HepG2 (cell line): Measurements from ENCODE around the gene CCM2. TPM values are rescaled to one million over a fixed set of nuclear protein-coding genes. Genes with fewer than 3 reads are reported as not detected.

Experiments used
- ELF3 ChIP-seq: IDR thresholded peaks from 2 replicates; pipeline ENCODE4 v1.6.1; 2016; ENCODE audit warnings: missing genetic modification reagents, missing compliant biosample characterization
- ERF ChIP-seq: IDR thresholded peaks from 2 replicates; pipeline ENCODE4 v1.6.1; 2018; ENCODE audit warnings: missing biosample characterization, missing genetic modification reagents
- ETV5 ChIP-seq: IDR thresholded peaks from 2 replicates; pipeline ENCODE4 v1.6.1; 2018; ENCODE audit warnings: missing biosample characterization, missing genetic modification reagents, inconsistent platforms, borderline replicate concordance
- FOXK2 ChIP-seq: fragments of 450-650 bp; IDR thresholded peaks from 2 replicates; pipeline ENCODE4 v1.6.1; 2016
- HNF4A ChIP-seq: sonication (generic); formaldehyde crosslinking; IDR thresholded peaks from 2 replicates; pipeline ENCODE4 v1.4.0; 2020; ENCODE audit warnings: missing genetic modification reagents
- KDM3A ChIP-seq: IDR thresholded peaks from 2 replicates; pipeline ENCODE4 v1.6.1; 2018; ENCODE audit warnings: low read depth, missing compliant biosample characterization
- MBD4 ChIP-seq: IDR thresholded peaks from 2 replicates; pipeline ENCODE4 v1.6.1; 2012; ENCODE audit warnings: low read length, inconsistent platforms, borderline replicate concordance
- MIXL1 ChIP-seq: IDR thresholded peaks from 2 replicates; pipeline ENCODE4 v1.6.1; 2016
- NCOA5 ChIP-seq: sonication (generic); formaldehyde crosslinking; IDR thresholded peaks from 2 replicates; pipeline ENCODE4 v1.4.0; 2020; ENCODE audit warnings: missing genetic modification reagents
- PAF1 ChIP-seq: IDR thresholded peaks from 2 replicates; pipeline ENCODE4 v1.6.1; 2016; ENCODE audit warnings: missing genetic modification reagents, missing compliant biosample characterization
- POLR2G ChIP-seq: fragments of 200-400 bp; formaldehyde crosslinking; IDR thresholded peaks from 2 replicates; pipeline ENCODE4 v1.6.1; 2018; ENCODE audit warnings: mild to moderate bottlenecking, low read depth, low read length, moderate library complexity
- SATB2 ChIP-seq: sonication (generic); formaldehyde crosslinking; IDR thresholded peaks from 2 replicates; pipeline ENCODE4 v1.5.0; 2020; ENCODE audit warnings: missing genetic modification reagents
- SMAD1 ChIP-seq: sonication (generic); formaldehyde crosslinking; IDR thresholded peaks from 2 replicates; pipeline ENCODE4 v1.4.0; 2020; ENCODE audit warnings: missing genetic modification reagents, low read depth, mild to moderate bottlenecking, borderline replicate concordance
- SNAPC2 ChIP-seq: sonication (generic); formaldehyde crosslinking; IDR thresholded peaks from 2 replicates; pipeline ENCODE4 v1.8.1; 2022; ENCODE audit warnings: mild to moderate bottlenecking, missing genetic modification reagents
- SOX6 ChIP-seq, 2 experiments: fragments of 450-650 bp in 1 of 2; sonication (generic) in 1 of 2; formaldehyde crosslinking in 1 of 2; IDR thresholded peaks; 2 replicates each; pipeline versions ENCODE4 v1.4.0 to v1.6.1; 2017 to 2020; ENCODE audit warnings: antibody characterized with exemption in 1 of 2, mild to moderate bottlenecking in 1 of 2, missing genetic modification reagents in 1 of 2
- TARDBP ChIP-seq: sonication (generic); formaldehyde crosslinking; IDR thresholded peaks from 2 replicates; pipeline ENCODE4 v1.8.0; 2022; ENCODE audit warnings: mild to moderate bottlenecking, missing genetic modification reagents
- THYN1 ChIP-seq: sonication (generic); formaldehyde crosslinking; IDR thresholded peaks from 2 replicates; pipeline ENCODE4 v1.8.1; 2023; ENCODE audit warnings: low read depth, mild to moderate bottlenecking, moderate library complexity, missing genetic modification reagents, borderline replicate concordance
- ZBTB38 ChIP-seq: sonication (generic); formaldehyde crosslinking; IDR thresholded peaks from 2 replicates; pipeline ENCODE4 v1.5.1; 2020; ENCODE audit warnings: mild to moderate bottlenecking, missing genetic modification reagents
- ZKSCAN5 ChIP-seq: sonication (generic); formaldehyde crosslinking; IDR thresholded peaks from 2 replicates; pipeline ENCODE4 v1.5.1; 2020; ENCODE audit warnings: mild to moderate bottlenecking, missing genetic modification reagents
- ZMYM3 ChIP-seq: sonication (generic); formaldehyde crosslinking; IDR thresholded peaks from 2 replicates; pipeline ENCODE4 v1.5.1; 2020; ENCODE audit warnings: mild to moderate bottlenecking, missing genetic modification reagents
- ZMYM4 ChIP-seq: sonication (generic); formaldehyde crosslinking; IDR thresholded peaks from 2 replicates; pipeline ENCODE4 v1.8.1; 2023; ENCODE audit warnings: mild to moderate bottlenecking, missing genetic modification reagents
- ZNF292 ChIP-seq: sonication (generic); formaldehyde crosslinking; IDR thresholded peaks from 2 replicates; pipeline ENCODE4 v1.8.1; 2022; ENCODE audit warnings: mild to moderate bottlenecking, low read depth, missing genetic modification reagents, borderline replicate concordance
- ZNF331 ChIP-seq: sonication (generic); formaldehyde crosslinking; IDR thresholded peaks from 2 replicates; pipeline ENCODE4 v1.4.0; 2020; ENCODE audit warnings: missing genetic modification reagents
- ZNF496 ChIP-seq: sonication (generic); formaldehyde crosslinking; IDR thresholded peaks from 2 replicates; pipeline ENCODE4 v1.8.1; 2023; ENCODE audit warnings: mild to moderate bottlenecking, moderate library complexity, missing genetic modification reagents; ENCODE audit not compliant: insufficient replicate concordance
- ZNF501 ChIP-seq: sonication (generic); formaldehyde crosslinking; IDR thresholded peaks from 2 replicates; pipeline ENCODE4 v1.5.1; 2020; ENCODE audit warnings: mild to moderate bottlenecking, moderate library complexity, missing genetic modification reagents
- ZNF547 ChIP-seq: sonication (generic); formaldehyde crosslinking; IDR thresholded peaks from 2 replicates; pipeline ENCODE4 v1.5.1; 2020; ENCODE audit warnings: mild to moderate bottlenecking, missing genetic modification reagents
- ZNF775 ChIP-seq: sonication (generic); formaldehyde crosslinking; IDR thresholded peaks from 2 replicates; pipeline ENCODE4 v1.4.0; 2020; ENCODE audit warnings: missing genetic modification reagents, mild to moderate bottlenecking, moderate library complexity, borderline replicate concordance
- ZNF776 ChIP-seq: sonication (generic); formaldehyde crosslinking; IDR thresholded peaks from 2 replicates; pipeline ENCODE4 v1.4.0; 2020; ENCODE audit warnings: mild to moderate bottlenecking, missing genetic modification reagents
- ZNF781 ChIP-seq: sonication (generic); formaldehyde crosslinking; IDR thresholded peaks from 2 replicates; pipeline ENCODE4 v1.5.1; 2020; ENCODE audit warnings: borderline replicate concordance, mild to moderate bottlenecking, missing genetic modification reagents; ENCODE audit errors: not compliant biosample characterization
- ZNF792 ChIP-seq: IDR thresholded peaks from 2 replicates; pipeline ENCODE4 v1.6.1; 2016
- polyA plus RNA-seq, 8 experiments: library from polyadenylated mRNA; depleted of rRNA in 3 of 8; stranded (reverse) in 7 of 8; unstranded in 1 of 8; fragments of >200 nt; fragmentation: Illumina TruSeq in 4 of 8; extraction: Trizol in 4 of 8; gene quantifications; 2 replicates each; pipeline versions ENCODE4 v1.2.1 to v1.2.3, GENCODE V29; 2011 to 2016; ENCODE audit warnings: low read depth in 4 of 8, missing spikeins in 1 of 8, mixed read lengths in 1 of 8; ENCODE audit not compliant: insufficient read depth in 1 of 8
- total RNA-seq, 5 experiments: library from RNA; depleted of rRNA; stranded (reverse); fragments of >200 nt; fragmentation: Illumina TruSeq; extraction: Trizol; gene quantifications; 2 replicates each; pipeline ENCODE4 v1.2.3, GENCODE V29; 2016; ENCODE audit warnings: low read depth in 1 of 5
- TF ChIP-seq, protein P1 (sequence below): IDR thresholded peaks from 2 replicates; pipeline ENCODE4 v1.6.1; 2012; ENCODE audit warnings: inconsistent platforms
- TF ChIP-seq, protein P2 (sequence below): sonication (generic); formaldehyde crosslinking; IDR thresholded peaks from 2 replicates; pipeline ENCODE4 v1.5.1; 2020; ENCODE audit warnings: missing genetic modification reagents, mild to moderate bottlenecking, borderline replicate concordance

Gene CCM2
- total and polyA plus RNA-seq, 2 of the 13 experiments (the other 11 are each of a cell fraction or from before 2014, with no cell fraction given): 13.7 to 15.8 TPM

DNA sequence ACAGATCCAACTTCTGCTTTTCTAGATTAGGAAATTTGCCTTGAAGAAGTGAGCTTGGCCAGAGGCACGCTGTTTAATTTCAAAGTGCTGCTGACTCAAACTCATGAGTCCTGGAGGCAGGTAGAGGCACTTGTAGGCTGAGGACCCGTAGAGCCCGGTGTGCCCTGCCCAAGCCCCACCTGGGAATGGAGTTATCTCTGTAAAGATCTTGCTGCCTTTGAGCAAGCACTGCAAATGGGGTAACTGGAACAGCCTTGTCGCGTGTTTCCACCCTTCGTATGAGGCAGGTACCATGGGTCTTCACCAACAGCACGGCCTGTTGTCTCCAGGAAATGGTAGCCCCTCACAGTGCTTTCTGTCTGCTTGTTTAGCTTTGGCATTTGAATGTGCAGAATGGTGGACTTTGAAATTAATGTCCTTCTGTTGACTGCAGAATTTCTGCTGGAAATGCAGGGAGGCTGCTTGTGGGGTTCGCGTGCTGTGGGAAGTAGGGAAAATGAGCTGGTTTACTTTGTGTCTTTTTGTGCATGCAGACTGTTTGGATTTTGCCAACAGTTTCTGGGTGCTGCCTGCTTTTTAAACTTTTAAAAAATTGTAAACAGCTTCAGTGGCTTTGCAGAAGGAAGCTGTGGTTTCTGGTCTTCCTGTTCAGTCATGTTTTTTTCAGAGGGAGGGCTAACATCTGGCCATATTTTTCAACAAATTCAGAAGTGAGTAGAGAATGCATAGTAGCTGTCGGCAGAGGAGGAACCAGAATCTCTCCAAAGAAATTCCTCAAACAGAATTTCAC lies 27.2 kb downstream of the CCM2 start (continued):
- no peak for TF ChIP-seq THYN1 (CRISPR knock-in tag)
- peak; percentile 83 for TF ChIP-seq ZBTB38 (CRISPR knock-in tag)
- no peak for TF ChIP-seq FOXK2
- TF ChIP-seq, protein P1, sequence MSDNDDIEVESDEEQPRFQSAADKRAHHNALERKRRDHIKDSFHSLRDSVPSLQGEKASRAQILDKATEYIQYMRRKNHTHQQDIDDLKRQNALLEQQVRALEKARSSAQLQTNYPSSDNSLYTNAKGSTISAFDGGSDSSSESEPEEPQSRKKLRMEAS: peak; percentile 23; the same call in 1 of the 2 replicates
- no peak for TF ChIP-seq POLR2G
- TF ChIP-seq, protein P2, sequence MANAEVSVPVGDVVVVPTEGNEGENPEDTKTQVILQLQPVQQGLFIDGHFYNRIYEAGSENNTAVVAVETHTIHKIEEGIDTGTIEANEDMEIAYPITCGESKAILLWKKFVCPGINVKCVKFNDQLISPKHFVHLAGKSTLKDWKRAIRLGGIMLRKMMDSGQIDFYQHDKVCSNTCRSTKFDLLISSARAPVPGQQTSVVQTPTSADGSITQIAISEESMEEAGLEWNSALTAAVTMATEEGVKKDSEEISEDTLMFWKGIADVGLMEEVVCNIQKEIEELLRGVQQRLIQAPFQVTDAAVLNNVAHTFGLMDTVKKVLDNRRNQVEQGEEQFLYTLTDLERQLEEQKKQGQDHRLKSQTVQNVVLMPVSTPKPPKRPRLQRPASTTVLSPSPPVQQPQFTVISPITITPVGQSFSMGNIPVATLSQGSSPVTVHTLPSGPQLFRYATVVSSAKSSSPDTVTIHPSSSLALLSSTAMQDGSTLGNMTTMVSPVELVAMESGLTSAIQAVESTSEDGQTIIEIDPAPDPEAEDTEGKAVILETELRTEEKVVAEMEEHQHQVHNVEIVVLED: no peak
- peak; percentile 54 for TF ChIP-seq ELF3 (CRISPR knock-in tag)
- peak; percentile 73 for TF ChIP-seq HNF4A (CRISPR knock-in tag)
- peak; percentile 63 for TF ChIP-seq TARDBP (CRISPR knock-in tag)
- no peak for TF ChIP-seq PAF1 (CRISPR knock-in tag)
- no peak for TF ChIP-seq ZNF496 (CRISPR knock-in tag)
- TF ChIP-seq ERF (CRISPR knock-in tag): peak; percentile 50
- peak; percentile 44; the same call in 1 of the 2 replicates for TF ChIP-seq ZMYM3
- TF ChIP-seq KDM3A (CRISPR knock-in tag): 0 out of 2 replicates have a peak, but pooled peaks have one; percentile 14
- TF ChIP-seq ZMYM4: 0 out of 2 replicates have a peak, but pooled peaks have one; percentile 23
- 0 out of 2 replicates have a peak, but pooled peaks have one; percentile 32 for TF ChIP-seq MIXL1 (CRISPR knock-in tag)
- 0 out of 2 replicates have a peak, but pooled peaks have one; percentile 16 for TF ChIP-seq ETV5
- TF ChIP-seq NCOA5 (CRISPR knock-in tag): no peak
- peak; percentile 74; the same call in 1 of the 2 replicates for TF ChIP-seq ZNF292 (CRISPR knock-in tag)
- no peak for TF ChIP-seq SNAPC2
- TF ChIP-seq SOX6 (IDR thresholded peaks at IDR 0.05): no peak
- TF ChIP-seq SOX6 (CRISPR knock-in tag; IDR thresholded peaks at IDR 0.05): 0 out of 2 replicates have a peak, but pooled peaks have one; percentile 14
- no peak for TF ChIP-seq MBD4
- TF ChIP-seq ZNF501: 0 out of 2 replicates have a peak, but pooled peaks have one; percentile 43
- no peak for TF ChIP-seq SMAD1 (CRISPR knock-in tag)
- no peak for TF ChIP-seq ZNF792
- no peak for TF ChIP-seq ZKSCAN5 (CRISPR knock-in tag)
- TF ChIP-seq SATB2 (CRISPR knock-in tag): no peak
- no peak for TF ChIP-seq ZNF547 (CRISPR knock-in tag)
- no peak for TF ChIP-seq ZNF776 (CRISPR knock-in tag)
- TF ChIP-seq ZNF775 (CRISPR knock-in tag): no peak
- no peak for TF ChIP-seq ZNF781 (CRISPR knock-in tag)
- TF ChIP-seq ZNF331 (CRISPR knock-in tag): 0 out of 2 replicates have a peak, but pooled peaks have one; percentile 45
